Suprapubic skin (tissue), 4 donors: ENCODE data around the gene COL23A1. TPM values are rescaled to one million over a fixed set of nuclear protein-coding genes. Genes with fewer than 3 reads are reported as not detected.

Experiments used
- DNase-seq, 2 donors: peaks; one replicate each; pipeline ENCODE4 v3.0.0-alpha.2; 2019; ENCODE audit warnings: low spot score in 2 of 2
- H3K27ac ChIP-seq: fragments of 200-600 bp; sonication (generic); one replicate; pipeline ENCODE4 v1.5.1; 2019
- H3K27me3 ChIP-seq: fragments of 200-600 bp; sonication (generic); one replicate; pipeline ENCODE4 v1.5.1; 2019
- H3K36me3 ChIP-seq: fragments of 200-600 bp; sonication (generic); one replicate; pipeline ENCODE4 v1.5.1; 2019
- H3K4me1 ChIP-seq: fragments of 200-600 bp; sonication (generic); one replicate; pipeline ENCODE4 v1.5.1; 2019
- H3K4me3 ChIP-seq: fragments of 200-600 bp; sonication (generic); one replicate; pipeline ENCODE4 v1.5.1; 2019; ENCODE audit warnings: mild to moderate bottlenecking
- H3K9me3 ChIP-seq: fragments of 200-600 bp; sonication (generic); one replicate; pipeline ENCODE4 v1.5.1; 2019
- CTCF ChIP-seq, 2 donors: fragments of 200-600 bp in 1 of 2; fragments of 450-650 bp in 1 of 2; sonication (generic) in 1 of 2; IDR thresholded peaks; one replicate each; pipeline ENCODE4 v1.5.1; 2016 to 2019; ENCODE audit warnings: antibody characterized with exemption in 2 of 2, mild to moderate bottlenecking in 1 of 2, moderate library complexity in 1 of 2
- EP300 ChIP-seq: sonication (generic); formaldehyde crosslinking; IDR thresholded peaks from one replicate; pipeline ENCODE4 v1.6.1; 2017; ENCODE audit warnings: antibody characterized with exemption
- POLR2A ChIP-seq, 2 donors: fragments of 450-650 bp; IDR thresholded peaks; one replicate each; pipeline ENCODE4 v1.6.1; 2017; ENCODE audit warnings: antibody characterized with exemption in 2 of 2, mild to moderate bottlenecking in 2 of 2, moderate library complexity in 2 of 2
- POLR2AphosphoS5 ChIP-seq, 3 donors: sonication (generic); formaldehyde crosslinking; IDR thresholded peaks; one replicate each; pipeline ENCODE4 v1.6.1; 2017; ENCODE audit warnings: antibody characterized with exemption in 3 of 3
- WGBS: methylation state at CpG from one replicate; pipeline ENCODE4 v1.1.5; 2018; 5-methylcytosine and 5-hydroxymethylcytosine counted together
- total RNA-seq, 4 donors: library from RNA; depleted of rRNA; stranded (reverse); fragments of >200 nt; gene quantifications; one replicate each; pipeline ENCODE4 v1.1.0, GENCODE V29; 2016

Gene COL23A1
- total RNA-seq, 4 donors from 2014 or later, result 1.6 to 4.4 (median 3.4) TPM

GRCh38 chr5:178218237-178218776, 371.9 kb downstream of the COL23A1 start:
- Histone ChIP-seq H3K4me3 (no peak overlapping the region), H3K9me3 (no peaks in the 10 kb centered on the region), H3K36me3 (peaks cover 75% of the 10 kb centered on the region), H3K27me3 (no peaks in the 10 kb centered on the region), H3K4me1 (no peaks in the 10 kb centered on the region), H3K27ac (no peak overlapping the region)
- TF ChIP-seq POLR2AphosphoS5 (IDR thresholded peaks at IDR 0.05) (no peak), POLR2A (IDR thresholded peaks at IDR 0.05) (no peak), CTCF (IDR thresholded peaks at IDR 0.05) (no peak), EP300 (no peak)
- DNase-seq, result no peak
- 85% methylated on average over 5 of the region's 5 CpGs for WGBS

GRCh38 chr5:178216779-178217178, 373.4 kb downstream of the COL23A1 start:
- peaks cover 81% of the 10 kb centered on the region for H3K36me3 ChIP-seq
- no peaks in the 10 kb centered on the region for H3K9me3 ChIP-seq
- 90% methylated on average over 3 of the region's 3 CpGs for WGBS

GRCh38 chr5:178216088-178216534, 374.1 kb downstream of the COL23A1 start:
- TF ChIP-seq EP300 (no peak), CTCF (IDR thresholded peaks at IDR 0.05) (no peak), POLR2A (IDR thresholded peaks at IDR 0.05) (no peak), POLR2AphosphoS5 (IDR thresholded peaks at IDR 0.05) (no peak)
- DNase-seq, result no peak
- no peaks in the 10 kb centered on the region for H3K27me3 ChIP-seq
- H3K4me1 ChIP-seq, result peaks cover 3% of the 10 kb centered on the region
- H3K36me3 ChIP-seq, result peaks cover 81% of the 10 kb centered on the region
- H3K9me3 ChIP-seq, result no peaks in the 10 kb centered on the region
- H3K27ac ChIP-seq, result no peak overlapping the region
- 85% methylated on average over 5 of the region's 5 CpGs for WGBS
- H3K4me3 ChIP-seq, result no peak overlapping the region

More at GRCh38 chr5:178216779-178217178, 373.4 kb downstream of the COL23A1 start:
- no peak overlapping the region for H3K4me3 ChIP-seq
- H3K27ac ChIP-seq, result no peak overlapping the region
- no peak for DNase-seq
- H3K27me3 ChIP-seq, result no peaks in the 10 kb centered on the region
- TF ChIP-seq EP300, result no peak
- TF ChIP-seq POLR2AphosphoS5 (IDR thresholded peaks at IDR 0.05), result no peak
- TF ChIP-seq CTCF (IDR thresholded peaks at IDR 0.05), result no peak
- H3K4me1 ChIP-seq, result peaks cover 3% of the 10 kb centered on the region

GRCh38 chr5:178215280-178216002, 374.8 kb downstream of the COL23A1 start:
- Histone ChIP-seq H3K4me3 (no peak overlapping the region), H3K36me3 (peaks cover 84% of the 10 kb centered on the region), H3K27ac (no peak overlapping the region), H3K27me3 (no peaks in the 10 kb centered on the region), H3K4me1 (peaks cover 3% of the 10 kb centered on the region), H3K9me3 (no peaks in the 10 kb centered on the region)
- no peak for DNase-seq
- TF ChIP-seq EP300 (no peak), POLR2AphosphoS5 (IDR thresholded peaks at IDR 0.05) (no peak), CTCF (IDR thresholded peaks at IDR 0.05) (no peak), POLR2A (IDR thresholded peaks at IDR 0.05) (no peak)
- WGBS, result 74% methylated on average over 11 of the region's 13 CpGs

GRCh38 chr5:178214160-178214803, 375.9 kb downstream of the COL23A1 start:
- Histone ChIP-seq H3K27ac (no peak overlapping the region), H3K4me3 (no peak overlapping the region), H3K36me3 (peaks cover 87% of the 10 kb centered on the region), H3K9me3 (no peaks in the 10 kb centered on the region), H3K27me3 (no peaks in the 10 kb centered on the region), H3K4me1 (peaks cover 3% of the 10 kb centered on the region)
- no peak for TF ChIP-seq POLR2AphosphoS5 (IDR thresholded peaks at IDR 0.05)
- TF ChIP-seq EP300, result no peak
- no peak for TF ChIP-seq CTCF (IDR thresholded peaks at IDR 0.05)
- no peak for TF ChIP-seq POLR2A (IDR thresholded peaks at IDR 0.05)
- DNase-seq, result no peak
- WGBS, result 86% methylated on average over 6 of the region's 6 CpGs
